Liver (tissue), 3 donors: Measurements from ENCODE around the gene BTBD19.

ENCODE experiments used
- CTCF ChIP-seq: fragments of 150-350 bp; IDR thresholded peaks from 2 replicates; pipeline ENCODE4 v1.5.1; 2017; ENCODE audit warnings: improper control_type of control experiment, low read depth, low read length; ENCODE audit not compliant: missing input control
- FOXA1 ChIP-seq: IDR thresholded peaks from 2 replicates; pipeline ENCODE4 v1.6.1; 2016; ENCODE audit warnings: antibody characterized with exemption
- HNF4A ChIP-seq, 2 donors: conservative IDR thresholded peaks; 2 replicates each; pipeline ENCODE4 v1.6.1; 2016; ENCODE audit warnings: antibody characterized with exemption in 2 of 2, mild to moderate bottlenecking in 2 of 2
- JUND ChIP-seq, 2 donors: IDR thresholded peaks; 2 replicates each; pipeline ENCODE4 v1.6.1; 2016; ENCODE audit warnings: antibody characterized with exemption in 2 of 2
- NR2F2 ChIP-seq: IDR thresholded peaks from 2 replicates; pipeline ENCODE4 v1.6.1; 2016; ENCODE audit warnings: antibody characterized with exemption
- RAD21 ChIP-seq, 2 donors: IDR thresholded peaks; 2 replicates each; pipeline ENCODE4 v1.6.1; 2016; ENCODE audit warnings: antibody characterized with exemption in 2 of 2, mild to moderate bottlenecking in 2 of 2
- REST ChIP-seq: IDR thresholded peaks from 2 replicates; pipeline ENCODE4 v1.6.1; 2016; ENCODE audit warnings: antibody characterized with exemption, mild to moderate bottlenecking
- RXRA ChIP-seq, 2 donors: IDR thresholded peaks; 2 replicates each; pipeline ENCODE4 v1.6.1; 2017 to 2018; ENCODE audit warnings: antibody characterized with exemption in 2 of 2, mild to moderate bottlenecking in 1 of 2
- TAF1 ChIP-seq: conservative IDR thresholded peaks from 2 replicates; pipeline ENCODE4 v1.6.1; 2016; ENCODE audit warnings: antibody characterized with exemption, mild to moderate bottlenecking
- YY1 ChIP-seq: IDR thresholded peaks from 2 replicates; pipeline ENCODE4 v1.6.1; 2016; ENCODE audit warnings: antibody characterized with exemption, mild to moderate bottlenecking
- TF ChIP-seq, protein P1 (sequence below): IDR thresholded peaks from 2 replicates; pipeline ENCODE4 v1.6.1; 2016; ENCODE audit warnings: antibody characterized with exemption
- donor health status: healthy.
- donor health status: healthy.

- TF ChIP-seq JUND (IDR thresholded peaks at IDR 0.05): no peak
- TF ChIP-seq CTCF: no peak
- no peak for TF ChIP-seq RXRA (IDR thresholded peaks at IDR 0.05)
- TF ChIP-seq REST: no peak
- TF ChIP-seq, protein P1, sequence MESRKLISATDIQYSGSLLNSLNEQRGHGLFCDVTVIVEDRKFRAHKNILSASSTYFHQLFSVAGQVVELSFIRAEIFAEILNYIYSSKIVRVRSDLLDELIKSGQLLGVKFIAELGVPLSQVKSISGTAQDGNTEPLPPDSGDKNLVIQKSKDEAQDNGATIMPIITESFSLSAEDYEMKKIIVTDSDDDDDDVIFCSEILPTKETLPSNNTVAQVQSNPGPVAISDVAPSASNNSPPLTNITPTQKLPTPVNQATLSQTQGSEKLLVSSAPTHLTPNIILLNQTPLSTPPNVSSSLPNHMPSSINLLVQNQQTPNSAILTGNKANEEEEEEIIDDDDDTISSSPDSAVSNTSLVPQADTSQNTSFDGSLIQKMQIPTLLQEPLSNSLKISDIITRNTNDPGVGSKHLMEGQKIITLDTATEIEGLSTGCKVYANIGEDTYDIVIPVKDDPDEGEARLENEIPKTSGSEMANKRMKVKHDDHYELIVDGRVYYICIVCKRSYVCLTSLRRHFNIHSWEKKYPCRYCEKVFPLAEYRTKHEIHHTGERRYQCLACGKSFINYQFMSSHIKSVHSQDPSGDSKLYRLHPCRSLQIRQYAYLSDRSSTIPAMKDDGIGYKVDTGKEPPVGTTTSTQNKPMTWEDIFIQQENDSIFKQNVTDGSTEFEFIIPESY: no peak
- TF ChIP-seq HNF4A (conservative IDR thresholded peaks at IDR 0.05): no peak
- no peak for TF ChIP-seq YY1
- no peak for TF ChIP-seq TAF1
- no peak for TF ChIP-seq FOXA1
- TF ChIP-seq RAD21 (IDR thresholded peaks at IDR 0.05): no peak
- TF ChIP-seq NR2F2: no peak
Observed at GRCh38 chr1:44842862-44843655, 34.7 kb downstream of the BTBD19 start, which contains the start of gene PTCH2.
